ENCODE measurements around the gene CMTM3. TPM values are rescaled to one million over a fixed set of nuclear protein-coding genes. Genes with fewer than 3 reads are reported as not detected.

Gene CMTM3
- total RNA-seq, 6 experiments from 2014 or later = 26.3 to 35.6 (median 28.0) TPM

- Mint-ChIP-seq H3K4me3 (no peak overlapping the region), H3K27ac (no peak overlapping the region), H3K4me1 (ENCODE audit: low read depth) (peaks cover 9% of the 10 kb centered on the region), H3K27me3 (ENCODE audit: insufficient read depth) (peaks cover 13% of the 10 kb centered on the region), H3K36me3 (ENCODE audit: low read depth) (peaks cover 8% of the 10 kb centered on the region), H3K9me3 (peaks cover 4% of the 10 kb centered on the region; the same call in 1 of the 2 replicates)
- TF ChIP-seq, protein P1, sequence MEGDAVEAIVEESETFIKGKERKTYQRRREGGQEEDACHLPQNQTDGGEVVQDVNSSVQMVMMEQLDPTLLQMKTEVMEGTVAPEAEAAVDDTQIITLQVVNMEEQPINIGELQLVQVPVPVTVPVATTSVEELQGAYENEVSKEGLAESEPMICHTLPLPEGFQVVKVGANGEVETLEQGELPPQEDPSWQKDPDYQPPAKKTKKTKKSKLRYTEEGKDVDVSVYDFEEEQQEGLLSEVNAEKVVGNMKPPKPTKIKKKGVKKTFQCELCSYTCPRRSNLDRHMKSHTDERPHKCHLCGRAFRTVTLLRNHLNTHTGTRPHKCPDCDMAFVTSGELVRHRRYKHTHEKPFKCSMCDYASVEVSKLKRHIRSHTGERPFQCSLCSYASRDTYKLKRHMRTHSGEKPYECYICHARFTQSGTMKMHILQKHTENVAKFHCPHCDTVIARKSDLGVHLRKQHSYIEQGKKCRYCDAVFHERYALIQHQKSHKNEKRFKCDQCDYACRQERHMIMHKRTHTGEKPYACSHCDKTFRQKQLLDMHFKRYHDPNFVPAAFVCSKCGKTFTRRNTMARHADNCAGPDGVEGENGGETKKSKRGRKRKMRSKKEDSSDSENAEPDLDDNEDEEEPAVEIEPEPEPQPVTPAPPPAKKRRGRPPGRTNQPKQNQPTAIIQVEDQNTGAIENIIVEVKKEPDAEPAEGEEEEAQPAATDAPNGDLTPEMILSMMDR (IDR thresholded peaks at IDR 0.05) = no peak
- no peak for DNase-seq
These were observed 4.0 kb upstream of the CMTM3 start for GRCh38 chr16:66600477-66600876.

DNA sequence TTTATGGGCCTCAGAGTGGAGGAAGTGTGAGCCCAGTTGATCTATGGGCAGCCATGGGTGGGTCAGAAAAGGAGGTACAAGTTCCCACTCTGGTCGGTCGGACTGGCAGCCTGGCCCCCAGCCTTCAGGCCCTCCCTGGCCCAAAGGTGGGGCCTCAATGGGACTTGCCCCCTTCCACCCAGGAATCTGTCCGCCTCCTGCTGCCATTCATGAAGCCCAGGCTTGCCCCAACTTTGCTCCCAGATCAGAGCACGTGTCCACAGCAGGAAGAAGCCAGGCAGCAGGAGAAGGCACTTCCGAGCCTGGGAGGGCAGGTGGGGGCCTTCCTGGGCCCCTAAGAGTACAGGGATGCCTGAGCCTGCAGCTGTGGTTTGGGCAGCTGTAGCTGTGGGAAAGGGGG is 3.0 kb upstream of the CMTM3 start:
- Mint-ChIP-seq H3K4me3 (no peak overlapping the region), H3K9me3 (peaks cover 4% of the 10 kb centered on the region; the same call in 1 of the 2 replicates), H3K4me1 (ENCODE audit: low read depth) (peaks cover 16% of the 10 kb centered on the region), H3K27ac (no peak overlapping the region), H3K27me3 (ENCODE audit: insufficient read depth) (peaks cover 12% of the 10 kb centered on the region), H3K36me3 (ENCODE audit: low read depth) (peaks cover 8% of the 10 kb centered on the region)
- DNase-seq = no peak
- TF ChIP-seq, protein P1 (IDR thresholded peaks at IDR 0.05) = no peak

DNA sequence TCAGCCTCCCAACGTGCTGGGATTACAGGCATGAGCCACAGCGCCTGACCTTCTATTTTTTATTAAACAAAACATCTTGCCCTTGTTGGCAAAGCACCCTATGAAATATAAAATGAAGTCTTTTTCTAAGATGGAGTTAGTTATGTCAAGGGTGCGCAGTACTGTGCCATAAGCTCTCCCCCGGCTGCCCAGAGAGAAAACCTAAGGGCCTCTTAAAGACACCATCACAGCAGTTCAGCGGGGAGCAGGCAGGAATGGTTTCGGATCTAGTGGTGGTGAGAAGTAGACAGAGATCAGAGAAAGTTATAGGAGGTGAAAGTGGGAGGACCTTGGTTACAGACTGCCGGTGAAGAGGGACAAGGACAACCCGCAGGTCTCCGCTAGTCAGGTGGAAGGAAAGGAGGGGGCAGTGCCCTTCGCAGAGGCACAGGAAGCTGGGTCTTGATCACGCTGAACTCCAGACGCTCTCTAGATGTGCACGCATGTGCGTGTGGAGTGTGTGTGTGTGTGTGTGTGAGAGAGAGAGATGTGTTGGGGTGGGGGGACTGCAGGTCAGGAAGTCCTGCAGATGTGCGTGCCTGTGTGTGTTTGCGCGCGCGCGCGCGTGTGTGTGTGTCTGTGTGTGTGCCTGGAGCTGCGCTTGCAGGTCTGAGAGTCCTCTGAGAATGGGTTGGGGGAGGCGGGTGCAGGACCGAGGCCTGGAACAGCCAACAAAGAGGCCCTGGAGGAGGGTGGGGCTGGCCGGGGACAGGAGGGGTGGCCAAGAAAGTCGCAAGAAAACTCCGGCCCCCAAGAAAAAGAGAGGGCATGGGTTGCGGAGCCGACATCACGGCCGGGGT is 748 bp upstream of the CMTM3 start:
- Mint-ChIP-seq H3K27ac (peak overlapping the region; percentile 69), H3K27me3 (ENCODE audit: insufficient read depth) (peaks cover 6% of the 10 kb centered on the region), H3K36me3 (ENCODE audit: low read depth) (peaks cover 8% of the 10 kb centered on the region), H3K4me1 (ENCODE audit: low read depth) (peaks cover 26% of the 10 kb centered on the region), H3K4me3 (peak overlapping the region; percentile 87), H3K9me3 (peaks cover 4% of the 10 kb centered on the region; the same call in 1 of the 2 replicates)
- DNase-seq = peak; percentile 28
- TF ChIP-seq, protein P1 (IDR thresholded peaks at IDR 0.05) = no peak

DNA sequence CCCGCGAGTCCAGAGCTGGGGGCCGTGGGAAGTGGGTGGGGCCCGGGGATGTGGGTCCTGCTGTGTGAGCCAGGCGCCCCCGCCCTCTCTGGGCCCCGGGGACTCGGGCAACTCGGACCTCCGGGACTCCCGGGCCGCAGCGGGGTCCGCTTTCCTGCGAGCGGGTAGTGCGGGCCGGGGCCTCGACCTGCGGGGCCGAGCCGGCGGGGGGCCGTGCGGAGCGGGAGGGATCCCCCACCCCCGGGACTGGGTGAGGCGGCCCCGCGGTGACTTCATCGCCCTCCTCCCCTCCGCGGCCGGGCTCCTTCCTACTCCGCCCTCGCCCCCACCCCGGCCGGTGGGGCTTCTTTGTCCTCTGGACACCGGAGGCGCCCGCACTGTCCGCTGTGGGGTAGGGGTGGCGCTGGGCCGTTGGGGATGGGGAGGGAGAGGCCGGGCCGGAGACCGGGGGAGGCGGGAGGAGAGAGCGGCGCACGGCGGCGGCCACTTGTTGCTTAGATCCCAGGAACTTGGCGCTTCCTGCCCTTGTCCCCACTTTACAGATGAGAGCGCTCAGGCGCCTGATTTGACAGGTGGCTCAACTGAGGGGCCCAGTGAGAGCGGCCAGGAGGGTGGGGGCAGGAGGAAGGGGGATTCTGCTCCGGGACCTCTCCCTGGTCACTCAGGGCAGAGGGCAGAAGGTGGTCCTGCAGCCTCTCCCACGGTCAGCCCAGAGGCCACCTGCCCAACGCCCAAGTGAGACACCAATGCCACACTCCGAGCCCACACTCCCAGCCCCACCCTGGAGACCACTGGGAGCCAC is 874 bp downstream of the CMTM3 start:
- peaks cover 29% of the 10 kb centered on the region for H3K4me1 Mint-ChIP-seq (ENCODE audit: low read depth)
- H3K4me3 Mint-ChIP-seq = peak overlapping the region; percentile 76
- peaks cover 8% of the 10 kb centered on the region for H3K36me3 Mint-ChIP-seq (ENCODE audit: low read depth)
- H3K27me3 Mint-ChIP-seq (ENCODE audit: insufficient read depth) = peaks cover 4% of the 10 kb centered on the region
- H3K9me3 Mint-ChIP-seq = peaks cover 4% of the 10 kb centered on the region; the same call in 1 of the 2 replicates
- TF ChIP-seq, protein P1 (IDR thresholded peaks at IDR 0.05) = peak; percentile 64; the same call in 1 of the 2 replicates
- peak overlapping the region; percentile 38; the same call in 1 of the 2 replicates for H3K27ac Mint-ChIP-seq
- peak; percentile 1 for DNase-seq

- Mint-ChIP-seq H3K9me3 (no peaks in the 10 kb centered on the region), H3K36me3 (ENCODE audit: low read depth) (peaks cover under 1% of the 10 kb centered on the region; the same call in 1 of the 2 replicates), H3K27ac (peak overlapping the region; percentile 48), H3K4me1 (ENCODE audit: low read depth) (peaks cover 29% of the 10 kb centered on the region), H3K4me3 (peak overlapping the region; percentile 76), H3K27me3 (ENCODE audit: insufficient read depth) (no peaks in the 10 kb centered on the region; the same call in none of the 2 replicates)
- no peak for DNase-seq
- TF ChIP-seq, protein P1 (IDR thresholded peaks at IDR 0.05) = no peak
These were observed 1.7 kb downstream of the CMTM3 start for GRCh38 chr16:66605979-66606751.

Data from HFFc6 (cell line).